NCI-H2029 (cell line): ENCODE measurements around the gene LPCAT4.

ENCODE experiments used
- DNase-seq: peaks from one replicate; lab custom pipeline; 2025; lab: John Stamatoyannopoulos, UW

Gene LPCAT4

DNA sequence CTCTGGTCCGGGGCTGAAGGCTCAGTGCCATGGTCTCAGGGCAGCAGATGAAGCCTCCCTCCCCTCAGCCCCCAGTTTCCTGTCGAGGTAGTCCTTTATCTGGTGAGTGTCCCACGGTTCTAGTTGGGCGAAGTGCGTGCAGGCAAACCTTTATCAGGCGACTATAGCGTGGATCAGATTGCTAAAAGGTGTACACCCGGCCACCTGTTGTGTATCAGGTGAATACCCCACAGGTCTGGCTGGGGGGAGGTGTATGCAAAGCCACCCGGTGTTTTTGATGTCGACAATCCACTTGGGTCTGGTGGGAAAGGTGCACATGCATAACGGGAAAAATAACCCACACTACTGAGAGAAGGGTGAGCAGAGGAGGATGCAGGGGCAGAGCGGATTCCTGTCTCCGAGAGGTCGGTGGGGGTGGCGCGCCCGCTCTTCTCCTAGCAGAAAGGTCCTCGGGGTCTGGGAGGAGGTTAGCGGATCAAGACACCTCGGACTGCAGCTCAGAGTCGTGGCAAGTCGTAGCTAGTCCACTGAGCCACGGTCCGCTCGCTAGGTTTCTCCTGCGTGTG lies 29.9 kb downstream of the LPCAT4 start:
- DNase-seq, result no peak

DNA sequence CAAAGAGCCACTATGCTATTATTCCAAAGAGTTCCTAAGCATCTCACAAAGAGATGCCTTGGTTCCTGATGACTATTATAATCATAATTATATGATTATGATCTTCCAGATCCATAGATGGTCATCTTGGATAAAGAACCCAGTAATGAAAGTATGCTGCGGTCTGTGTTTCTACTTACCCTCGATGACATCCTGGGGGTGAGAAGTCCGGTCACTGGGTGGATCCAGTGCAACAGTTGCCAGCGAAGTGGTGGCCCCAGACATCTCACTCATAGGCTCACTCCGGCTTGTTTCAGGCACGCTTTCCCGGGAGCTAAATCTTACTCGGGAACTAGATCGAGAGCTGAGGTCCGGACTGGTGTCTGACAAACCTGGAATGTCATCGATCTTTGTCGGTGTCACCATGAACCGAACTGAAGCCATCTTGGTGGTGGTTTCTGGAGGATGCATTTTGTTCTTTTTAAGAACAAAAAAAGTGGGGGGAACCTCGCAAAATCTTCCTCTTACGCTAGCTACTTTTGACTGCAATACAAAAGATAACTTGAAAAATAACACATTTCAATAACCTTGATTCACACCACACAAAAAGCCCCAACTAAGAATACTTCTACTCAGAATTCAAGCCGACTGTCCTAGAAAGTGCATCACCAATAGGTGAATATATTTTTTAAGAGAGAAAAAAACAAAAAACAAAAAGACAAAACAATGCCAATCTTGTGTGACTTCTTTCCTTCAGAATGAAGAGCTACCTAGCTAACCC lies 30.6 kb downstream of the LPCAT4 start:
- DNase-seq, result no peak

DNA sequence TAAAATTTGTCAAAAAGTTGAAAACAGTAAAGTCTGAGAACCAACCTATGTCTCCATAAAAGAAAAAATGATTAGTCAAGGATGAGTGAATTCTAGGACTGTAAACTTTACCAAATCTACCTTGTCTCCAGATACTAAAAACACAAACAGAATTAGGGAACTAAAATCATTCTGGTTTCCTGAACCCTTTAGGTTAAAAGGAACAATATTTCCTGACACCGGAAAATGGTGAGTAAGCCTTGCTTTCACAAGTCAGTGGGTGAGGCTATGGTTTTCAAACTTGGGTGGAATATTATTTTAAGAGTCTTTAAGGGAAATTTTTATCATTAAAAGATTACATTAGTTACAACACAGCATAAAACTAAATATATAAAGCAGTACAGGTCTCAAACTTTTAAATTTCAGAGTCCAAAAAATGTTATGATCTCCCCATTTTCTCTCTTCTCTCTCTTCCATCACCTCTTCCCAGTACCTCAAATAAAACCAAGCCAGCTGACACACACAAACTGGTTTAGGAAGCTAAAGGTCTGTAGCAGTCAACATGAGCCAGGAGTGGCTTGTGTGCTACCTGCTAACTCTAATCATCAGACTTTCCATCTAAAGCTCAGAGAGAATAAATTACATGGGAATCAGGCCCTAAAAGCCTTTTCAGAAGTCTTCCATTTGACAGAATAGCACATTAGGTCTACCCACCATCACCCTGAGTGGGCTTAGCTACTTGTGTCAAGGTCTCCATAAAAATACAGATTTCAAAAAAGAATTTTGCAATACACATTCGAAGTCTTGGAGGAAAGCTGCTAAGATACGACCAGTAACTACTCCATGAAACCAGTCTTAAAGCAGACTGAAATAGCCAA lies 31.6 kb downstream of the LPCAT4 start:
- DNase-seq, result no peak

DNA sequence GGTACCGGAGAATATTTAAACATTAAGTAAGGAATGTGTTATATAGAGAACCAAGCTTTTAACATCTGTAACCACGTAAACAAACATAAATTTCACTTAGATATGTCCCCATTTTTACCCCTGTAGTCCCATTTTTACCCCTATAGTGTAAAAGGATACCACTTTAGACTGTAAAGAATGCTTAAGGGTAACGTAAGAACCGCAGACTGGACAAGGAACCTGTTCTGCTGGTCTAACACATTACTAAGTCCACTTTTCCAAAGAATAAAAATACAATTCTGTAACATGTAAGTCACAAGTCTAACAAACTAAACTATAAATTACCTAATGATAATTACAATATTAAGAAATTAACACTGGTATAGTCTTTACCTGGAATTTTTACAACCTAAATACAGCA lies 32.3 kb downstream of the LPCAT4 start:
- DNase-seq, result no peak

DNA sequence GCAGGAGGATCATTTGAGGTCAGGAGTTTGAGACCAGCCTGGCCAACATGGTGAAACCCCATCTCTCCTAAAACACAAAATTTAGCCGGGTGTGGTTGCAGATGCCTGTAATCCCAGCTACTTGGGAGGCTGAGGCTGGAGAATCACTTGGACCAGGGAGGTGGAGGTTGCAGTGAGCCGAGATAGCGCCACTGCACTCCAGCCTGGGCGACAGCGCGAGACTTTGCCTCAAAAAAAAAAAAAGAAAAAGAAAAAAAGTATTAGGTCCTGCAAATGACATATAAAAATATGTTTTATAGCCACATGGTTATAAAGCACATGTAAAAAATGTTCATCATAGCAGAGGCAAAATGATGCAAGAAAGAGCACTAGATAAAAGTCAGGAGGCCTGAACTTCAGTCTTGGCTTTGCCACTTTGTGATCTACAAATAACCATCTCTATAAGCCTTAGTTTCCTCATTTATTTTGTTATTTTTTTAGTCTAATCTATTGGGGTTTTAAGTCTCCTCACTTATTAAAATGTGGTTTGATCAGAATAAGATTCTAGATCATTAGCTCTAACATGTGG lies 34.4 kb downstream of the LPCAT4 start:
- no peak for DNase-seq

DNA sequence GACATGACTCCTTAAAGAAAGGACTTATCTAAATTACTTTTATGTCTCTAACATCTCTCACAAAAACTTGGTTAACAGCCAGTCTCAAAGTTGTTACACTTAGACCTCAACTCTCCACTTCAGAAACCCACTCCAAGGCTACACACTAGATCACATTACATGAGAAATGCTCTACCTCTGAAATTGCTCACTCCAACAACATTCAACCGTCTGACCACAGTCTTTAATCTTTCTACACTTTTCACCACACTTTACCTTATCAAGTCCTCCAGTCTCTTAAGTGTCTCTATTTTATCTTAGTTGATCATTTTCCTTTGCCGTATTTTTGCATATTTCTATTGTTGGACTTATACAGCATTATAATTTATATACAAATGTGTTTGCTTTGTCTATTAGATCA lies 35.2 kb downstream of the LPCAT4 start:
- DNase-seq, result no peak

DNA sequence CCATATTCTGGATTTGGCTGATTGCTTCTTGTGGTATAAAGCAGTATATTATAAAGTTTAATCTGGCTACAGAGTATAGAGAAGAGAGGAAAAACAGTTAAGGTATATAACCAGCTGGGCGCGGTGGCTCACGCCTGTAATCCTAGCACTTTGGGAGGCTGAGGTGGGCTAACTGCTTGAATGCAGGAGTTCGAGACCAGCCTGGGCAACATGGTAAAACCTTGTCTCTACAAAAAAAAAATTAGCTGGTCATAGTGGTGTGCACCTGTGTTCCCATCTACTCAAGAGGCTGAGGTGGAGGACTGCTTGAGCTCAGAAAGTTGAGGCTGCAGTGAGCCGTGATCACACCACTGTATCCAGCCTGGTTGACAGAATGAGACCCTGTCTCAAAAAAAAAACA lies 36.7 kb downstream of the LPCAT4 start:
- no peak for DNase-seq

DNA sequence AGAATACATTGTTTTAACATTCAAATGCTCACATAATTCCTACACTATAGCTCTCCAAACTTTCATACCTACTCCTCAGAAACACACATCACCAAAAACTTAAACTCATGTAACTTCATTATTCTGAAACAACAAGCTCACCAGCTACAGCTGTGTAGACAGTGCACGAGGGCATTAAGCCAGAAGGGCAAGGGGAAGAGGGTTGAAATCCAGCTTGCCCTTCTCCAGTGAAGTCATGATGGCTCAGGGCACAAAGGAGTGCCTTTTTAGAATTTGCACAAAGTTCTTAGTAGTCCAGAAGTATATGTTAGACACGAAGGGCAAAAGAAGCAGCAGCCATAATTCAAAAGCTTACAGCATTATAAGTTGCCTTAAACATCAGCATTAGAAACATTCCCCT lies 38.0 kb downstream of the LPCAT4 start:
- no peak for DNase-seq

DNA sequence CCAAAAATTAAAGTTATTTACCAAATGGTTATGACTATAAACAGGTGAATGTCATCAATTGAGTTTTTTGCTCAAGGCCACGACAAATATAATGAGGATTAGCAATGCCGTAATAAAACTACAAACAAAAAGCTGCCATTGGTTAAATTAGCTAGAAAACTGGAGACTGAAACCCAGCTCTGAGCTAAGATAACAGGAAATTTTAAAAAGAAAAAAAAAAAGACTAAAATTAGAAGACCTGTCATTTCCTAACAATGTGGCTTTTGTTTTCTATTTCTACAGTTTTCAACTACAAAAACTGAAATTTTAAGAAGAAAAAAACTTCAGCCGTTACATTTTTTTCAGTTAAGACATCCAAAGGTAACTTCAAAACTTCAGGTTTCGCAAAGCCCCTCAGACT lies 39.1 kb downstream of the LPCAT4 start:
- DNase-seq, result no peak

DNA sequence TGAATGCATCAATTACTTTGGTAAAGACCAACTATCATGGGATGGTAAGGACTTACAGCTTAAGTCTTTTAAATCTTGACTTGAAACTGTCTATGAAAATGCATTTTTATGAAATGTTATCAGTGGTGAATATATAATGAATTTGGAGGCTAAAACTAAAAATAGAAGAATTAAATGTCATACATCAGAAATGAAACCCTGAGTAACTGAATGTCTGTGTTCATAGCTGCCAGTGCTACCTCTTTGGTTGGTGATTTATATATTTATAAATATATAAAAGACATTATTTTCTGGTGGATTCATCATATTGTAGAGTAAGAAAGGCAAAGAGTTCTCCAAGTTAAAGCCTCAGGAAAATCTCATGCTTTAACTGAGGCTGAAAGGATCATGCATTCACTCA lies 41.6 kb downstream of the LPCAT4 start:
- no peak for DNase-seq

DNA sequence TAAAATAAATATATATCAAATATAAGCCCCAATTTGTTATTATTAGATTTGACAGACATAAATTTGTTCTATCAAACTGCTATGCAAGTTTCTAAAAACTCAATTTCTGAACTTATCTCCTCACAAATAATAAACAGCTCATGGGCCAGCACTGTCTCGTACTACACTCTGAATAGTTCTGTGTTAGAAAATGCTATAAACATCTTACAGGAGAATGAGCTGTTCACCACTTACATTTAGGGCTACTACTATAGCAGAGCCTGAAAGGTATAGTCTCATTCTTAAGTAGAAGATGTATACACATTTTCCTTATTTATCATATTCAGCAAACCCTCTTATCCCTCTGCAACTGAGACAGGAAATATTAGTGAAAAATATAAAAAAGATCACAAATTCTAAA lies 42.1 kb downstream of the LPCAT4 start:
- no peak for DNase-seq

DNA sequence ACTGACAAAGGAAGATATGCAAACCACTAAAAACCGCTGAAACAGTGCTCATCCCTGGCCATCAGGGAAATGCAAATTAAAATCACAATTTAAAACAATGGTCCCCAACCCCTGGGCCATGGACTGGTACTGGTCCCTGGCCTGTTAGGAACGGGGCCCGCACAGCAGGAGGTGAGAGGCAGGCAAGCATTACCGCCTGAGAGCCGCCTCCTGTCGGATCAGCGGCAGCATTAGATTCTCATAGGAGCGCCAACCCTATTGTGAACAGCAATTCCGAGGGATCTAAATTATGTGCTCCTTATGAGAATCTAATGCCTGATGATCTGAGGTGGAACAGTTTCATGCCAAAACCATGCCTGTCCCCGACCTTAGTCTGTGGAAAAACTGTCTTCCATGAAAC lies 43.8 kb downstream of the LPCAT4 start:
- DNase-seq, result no peak

DNA sequence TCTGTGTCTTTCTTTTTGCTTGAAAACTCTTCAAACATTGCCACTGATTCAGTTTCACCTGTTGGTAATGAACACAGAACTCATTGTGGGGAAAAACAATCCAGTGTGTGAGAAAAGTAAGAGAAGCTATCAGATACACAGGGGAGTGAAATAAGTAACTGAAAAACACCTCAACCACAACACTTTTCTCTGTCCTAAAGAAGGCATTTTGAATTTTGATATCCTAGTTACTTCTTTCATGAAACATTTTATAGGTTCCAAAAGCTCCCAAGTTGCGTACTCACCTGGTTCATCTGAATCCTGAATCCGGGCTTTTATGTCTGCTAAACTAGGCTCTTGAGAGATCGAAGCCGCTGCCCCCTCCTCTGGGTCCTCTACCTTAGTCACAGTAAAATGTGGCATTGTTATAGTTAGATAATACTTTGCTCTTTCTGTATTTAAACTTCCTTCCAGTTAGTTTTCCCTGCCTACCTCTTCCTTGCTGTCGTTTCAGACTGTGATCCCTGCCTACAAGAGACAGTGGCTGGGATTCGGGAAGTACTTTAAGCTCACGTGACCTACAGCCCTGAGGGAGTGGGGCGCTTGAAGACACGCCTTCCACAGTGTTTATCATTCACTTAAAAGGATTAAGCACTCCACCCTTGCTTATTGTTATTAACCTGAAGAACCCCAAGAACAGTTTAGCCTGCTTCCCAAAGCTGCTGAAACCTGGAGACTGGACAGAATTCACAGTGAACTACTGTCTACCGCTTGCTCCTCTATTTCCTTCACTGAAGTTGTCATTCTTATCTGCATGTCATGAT lies 48.5 kb downstream of the LPCAT4 start:
- DNase-seq, result peak; percentile 9

DNA sequence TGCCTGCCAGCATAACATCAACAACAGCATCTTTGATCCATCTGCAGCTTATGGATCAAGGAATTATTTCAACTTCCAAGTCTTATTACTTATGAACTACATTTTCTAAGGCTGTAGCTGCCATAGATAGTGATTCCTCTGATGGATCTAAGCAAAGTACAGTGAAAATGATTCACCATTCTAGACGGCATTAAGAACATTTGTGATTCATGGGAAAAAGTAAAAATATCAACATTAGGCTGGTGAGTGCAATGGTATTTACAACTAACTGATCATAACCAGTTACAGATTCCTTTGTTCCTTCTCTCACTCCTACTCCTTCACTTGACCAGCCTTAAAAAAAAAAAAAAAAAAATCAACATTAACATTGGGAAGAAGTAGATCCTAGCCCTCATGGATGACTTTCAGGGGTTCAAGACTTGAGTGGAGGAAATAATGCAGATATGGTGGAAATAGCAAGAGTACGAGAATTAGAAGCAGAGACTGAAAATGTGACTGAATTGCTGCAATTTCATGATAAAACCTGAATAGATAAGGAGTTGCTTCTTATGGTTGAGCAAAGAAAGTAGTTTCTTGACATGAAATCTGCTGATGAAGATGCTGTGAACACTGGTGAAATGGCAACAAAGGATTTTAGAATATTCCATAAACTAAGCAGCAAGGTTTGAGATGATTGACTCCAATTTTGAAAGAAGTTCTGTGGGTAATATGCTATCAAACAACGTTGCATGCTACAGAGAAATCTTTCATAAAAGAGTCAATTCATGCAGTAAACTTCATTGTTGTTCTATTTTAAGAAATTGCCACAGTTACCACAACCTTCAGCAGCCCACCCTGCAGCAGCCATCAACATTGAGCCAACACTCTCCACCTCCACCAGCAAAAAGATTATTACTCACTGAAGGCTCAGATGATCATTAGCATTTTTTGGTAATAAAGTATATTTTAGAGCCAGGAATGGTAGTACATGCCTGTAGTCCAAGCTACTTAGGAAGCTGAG lies 52.2 kb downstream of the LPCAT4 start:
- no peak for DNase-seq

DNA sequence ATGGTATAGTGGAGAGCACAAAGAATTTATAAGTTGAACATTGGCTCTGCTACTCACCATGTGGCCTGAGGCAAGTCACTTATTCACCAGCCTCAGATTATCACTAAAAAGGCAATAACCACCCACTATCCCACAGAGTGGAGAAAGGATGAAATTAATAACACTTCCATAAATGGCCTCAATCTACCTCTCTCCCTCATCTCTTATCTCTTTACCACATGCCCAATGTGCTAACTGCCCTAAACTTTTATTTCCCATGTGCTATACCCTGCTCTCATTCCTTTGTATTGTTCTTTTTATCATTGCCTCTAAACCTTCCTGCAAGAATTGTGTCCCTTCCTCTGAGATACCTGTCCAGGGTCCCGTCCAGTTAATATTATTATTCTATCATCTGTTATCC lies 55.4 kb downstream of the LPCAT4 start:
- DNase-seq, result no peak
